Fibroblast of villous mesenchyme (primary cell): ENCODE data around the gene GOLGA6L26. TPM values are rescaled to one million over a fixed set of nuclear protein-coding genes. Genes with fewer than 3 reads are reported as not detected.
"Not testable (repeated sequence)": the region's sequence is repeated elsewhere in the genome, so short reads cannot be mapped to it uniquely, and the experiment has no call there.

Experiments used
- DNase-seq: peaks from one replicate; pipeline ENCODE4 v3.0.0-alpha.2; 2010; ENCODE audit warnings: low read depth
- H3K4me3 ChIP-seq: 2 replicates; pipeline ENCODE4 v1.5.1; 2011; ENCODE audit warnings: low read depth, mild to moderate bottlenecking, low read length
- small RNA-seq: library from RNA; depleted of rRNA; stranded (forward); fragments of <200 nt; gene quantifications from one replicate; pipeline ENCODE3, GENCODE V24; 2012
- total RNA-seq: library from RNA; depleted of rRNA; stranded (reverse); fragments of >200 nt; gene quantifications from 2 replicates; pipeline ENCODE4 v1.2.3, GENCODE V29; 2012

The GOLGA6L26 gene
- total RNA-seq, 1 donor: not detected

DNA sequence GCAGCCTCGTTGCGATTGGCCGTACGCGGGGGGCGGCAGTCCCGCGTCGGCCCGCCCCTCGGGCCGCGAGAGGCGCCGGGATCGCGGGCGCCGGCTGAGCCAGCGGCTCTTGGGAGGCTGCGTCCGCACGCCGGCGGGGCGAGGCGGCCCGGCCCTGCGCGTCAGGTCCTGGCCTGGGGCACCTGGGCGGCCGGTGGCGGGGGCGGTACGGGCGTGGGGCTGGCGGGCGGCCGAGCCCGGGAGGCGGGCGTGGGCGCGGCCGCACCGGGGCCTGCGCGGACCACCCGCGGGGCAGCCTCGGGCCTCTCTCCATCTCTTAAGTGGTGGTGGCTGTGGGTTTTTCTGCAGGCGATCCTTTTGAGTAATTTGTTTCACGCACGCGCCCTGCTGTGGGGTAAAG, 30.3 kb downstream of the GOLGA6L26 start:
- peak; percentile 11 for DNase-seq
- peak overlapping the region; percentile 56 for H3K4me3 ChIP-seq

DNA sequence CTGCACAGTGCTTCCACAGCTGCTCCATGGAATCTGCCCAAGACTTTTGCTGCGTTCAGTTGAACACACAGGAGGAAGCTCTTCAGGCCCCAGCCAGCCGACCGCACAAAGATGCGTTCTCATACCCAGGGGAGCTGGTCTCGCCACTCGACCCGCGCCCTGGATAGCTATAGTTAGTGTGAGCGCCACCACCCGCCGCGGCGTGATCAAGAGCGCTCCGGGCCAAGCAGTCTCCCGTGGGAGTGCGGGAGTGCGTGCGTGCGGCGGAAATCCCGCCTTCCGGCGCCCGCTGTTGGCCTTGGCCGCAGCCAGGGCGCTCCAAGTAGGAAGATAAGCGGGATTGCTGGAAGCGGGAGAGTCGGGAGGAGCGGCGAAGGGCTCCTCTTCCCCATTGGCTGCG, 30.8 kb downstream of the GOLGA6L26 start:
- H3K4me3 ChIP-seq: peak overlapping the region; percentile 33
- DNase-seq: not testable (repeated sequence)

Small RNA genes within 50 kb of the gene (small RNA-seq; reads per million reads assigned to genes)
- not detected for gene RN7SL536P

Other genes starting within 250 kb of the GOLGA6L26 start
- gene GOLGA6L1, start 197.4 kb downstream of the GOLGA6L26 start, total RNA-seq: not detected in 2 replicates
- under 0.01 TPM in 2 replicates for gene GOLGA8S, start 20.6 kb upstream of the GOLGA6L26 start, total RNA-seq
- not detected in 2 replicates for gene GOLGA6L2, start 113.0 kb upstream of the GOLGA6L26 start, total RNA-seq
- gene MKRN3, start 231.5 kb upstream of the GOLGA6L26 start, total RNA-seq: 0.86 and 0.97 TPM in 2 replicates